ENCODE results near the gene MAPK9. TPM values are rescaled to one million over a fixed set of nuclear protein-coding genes. Genes with fewer than 3 reads are reported as not detected.
A peak's percentile ranks its signal among the peaks of the same experiment; 100 is the strongest.

The MAPK9 gene
- total RNA-seq (30.6 and 32.4 TPM in 2 replicates), polyA plus RNA-seq (37.0 and 45.3 TPM in 2 replicates)

DNA sequence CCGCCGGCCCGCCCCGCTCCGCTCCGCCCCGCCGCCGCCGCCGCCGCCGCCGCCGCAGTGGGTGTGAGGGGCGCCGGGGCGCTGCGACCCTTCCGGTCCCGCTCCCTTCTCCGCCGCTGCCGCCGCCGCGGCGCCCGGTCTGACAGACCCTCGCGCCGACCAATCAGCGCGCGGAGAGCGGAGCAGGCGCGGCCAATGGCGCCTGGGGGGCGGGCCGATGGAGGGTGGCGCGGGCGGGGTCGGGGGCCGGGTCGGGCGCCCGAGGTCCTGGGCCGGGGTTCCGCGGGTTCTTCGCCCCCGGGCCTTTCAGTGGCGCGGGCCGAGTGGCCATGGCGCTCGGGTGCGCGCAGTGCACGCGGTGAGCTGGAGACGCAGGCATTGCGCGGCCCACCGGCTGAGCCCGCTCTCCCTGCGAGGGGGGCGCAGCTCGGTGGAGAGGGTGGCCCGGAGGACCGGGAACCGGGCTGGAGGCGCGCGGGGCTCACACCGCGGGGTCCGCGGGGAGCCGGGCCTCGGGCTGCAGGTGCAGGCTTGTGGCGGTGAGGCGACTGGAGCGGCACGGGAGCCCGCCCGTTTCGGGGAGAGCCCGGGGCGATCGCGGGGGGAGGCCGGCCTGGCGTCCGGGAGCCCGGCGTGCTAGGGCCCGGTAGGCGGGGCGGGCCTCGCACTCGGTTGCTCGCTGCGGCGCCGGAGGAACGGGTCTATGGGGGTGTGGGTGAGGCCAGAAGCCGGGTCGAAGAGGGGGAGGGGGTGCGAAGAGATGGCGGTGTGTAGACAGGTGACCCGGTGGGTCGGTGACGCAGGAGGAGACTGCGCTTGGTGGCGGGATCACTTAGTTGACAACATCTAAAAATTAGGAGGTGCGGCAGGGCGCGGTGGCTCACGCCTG, at the start of gene MAPK9:
Gene MAPK9 (minus strand): TSS at position 141 of the 889 bp plus-strand sequence. CDS start 11,522 bp downstream, outside the sequence.
- TF ChIP-seq CTCF (IDR thresholded peaks at IDR 0.05; ENCODE audit: low read depth, low read length): no peak
- Histone ChIP-seq H3K9me3 (ENCODE audit: low read depth) (no peaks in the 10 kb centered on the region), H3K4me3 (peak within 1 kb of the TSS; percentile 77), H3K36me3 (no peaks in the 10 kb centered on the region), H3K4me1 (ENCODE audit: low read depth) (peaks cover 18% of the 10 kb centered on the region), H3K27me3 (no peaks in the 10 kb centered on the region), H3K27ac (peak within 1 kb of the TSS; percentile 84)
- peak; percentile 82 to 94 for DNase-seq (ENCODE audit: low read depth in 1 of 2, low spot score in 1 of 2)

DNA sequence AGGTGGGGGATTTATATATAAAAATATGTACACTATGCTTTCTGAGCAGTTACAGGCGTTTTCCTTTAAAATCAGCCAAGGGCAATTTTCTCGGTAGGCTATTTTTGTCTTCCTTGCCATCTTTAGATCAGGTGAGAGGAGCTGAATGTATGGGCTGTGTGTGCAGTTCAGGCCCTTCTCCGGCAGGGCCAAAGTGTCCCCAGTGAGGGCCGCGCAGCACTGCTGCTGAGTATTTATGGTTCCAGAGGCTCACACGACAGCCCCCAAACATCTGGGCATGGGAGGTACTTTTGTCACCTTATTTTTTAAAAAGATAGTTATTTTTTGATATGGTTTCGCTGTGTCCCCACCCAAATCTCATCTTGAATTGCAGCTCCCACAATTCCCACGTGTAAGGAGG, 49.7 kb upstream of the MAPK9 start:
- Histone ChIP-seq H3K4me3 (no peak overlapping the region), H3K27me3 (no peaks in the 10 kb centered on the region), H3K4me1 (ENCODE audit: low read depth) (no peaks in the 10 kb centered on the region), H3K27ac (no peak overlapping the region), H3K9me3 (ENCODE audit: low read depth) (no peaks in the 10 kb centered on the region), H3K36me3 (peaks cover 5% of the 10 kb centered on the region)
- TF ChIP-seq CTCF (IDR thresholded peaks at IDR 0.05; ENCODE audit: low read depth, low read length): no peak
- no peak for DNase-seq (ENCODE audit: low read depth in 1 of 2, low spot score in 1 of 2)

GRCh38 chr5:180340856-180341255, 49.0 kb upstream of the MAPK9 start:
- Histone ChIP-seq H3K9me3 (ENCODE audit: low read depth) (no peaks in the 10 kb centered on the region), H3K36me3 (peaks cover 12% of the 10 kb centered on the region), H3K4me3 (no peak overlapping the region), H3K4me1 (ENCODE audit: low read depth) (no peaks in the 10 kb centered on the region), H3K27ac (no peak overlapping the region), H3K27me3 (no peaks in the 10 kb centered on the region)
- no peak for DNase-seq (ENCODE audit: low read depth in 1 of 2, low spot score in 1 of 2)
- TF ChIP-seq CTCF (IDR thresholded peaks at IDR 0.05; ENCODE audit: low read depth, low read length): no peak

GRCh38 chr5:180339583-180340183, 47.8 kb upstream of the MAPK9 start:
- peaks cover 23% of the 10 kb centered on the region for H3K36me3 ChIP-seq
- no peaks in the 10 kb centered on the region for H3K9me3 ChIP-seq (ENCODE audit: low read depth)
- DNase-seq (ENCODE audit: low read depth in 1 of 2, low spot score in 1 of 2): no peak
- H3K27ac ChIP-seq: no peak overlapping the region
- no peaks in the 10 kb centered on the region for H3K27me3 ChIP-seq
- TF ChIP-seq CTCF (IDR thresholded peaks at IDR 0.05; ENCODE audit: low read depth, low read length): no peak
- H3K4me1 ChIP-seq (ENCODE audit: low read depth): no peaks in the 10 kb centered on the region
- H3K4me3 ChIP-seq: no peak overlapping the region

DNA sequence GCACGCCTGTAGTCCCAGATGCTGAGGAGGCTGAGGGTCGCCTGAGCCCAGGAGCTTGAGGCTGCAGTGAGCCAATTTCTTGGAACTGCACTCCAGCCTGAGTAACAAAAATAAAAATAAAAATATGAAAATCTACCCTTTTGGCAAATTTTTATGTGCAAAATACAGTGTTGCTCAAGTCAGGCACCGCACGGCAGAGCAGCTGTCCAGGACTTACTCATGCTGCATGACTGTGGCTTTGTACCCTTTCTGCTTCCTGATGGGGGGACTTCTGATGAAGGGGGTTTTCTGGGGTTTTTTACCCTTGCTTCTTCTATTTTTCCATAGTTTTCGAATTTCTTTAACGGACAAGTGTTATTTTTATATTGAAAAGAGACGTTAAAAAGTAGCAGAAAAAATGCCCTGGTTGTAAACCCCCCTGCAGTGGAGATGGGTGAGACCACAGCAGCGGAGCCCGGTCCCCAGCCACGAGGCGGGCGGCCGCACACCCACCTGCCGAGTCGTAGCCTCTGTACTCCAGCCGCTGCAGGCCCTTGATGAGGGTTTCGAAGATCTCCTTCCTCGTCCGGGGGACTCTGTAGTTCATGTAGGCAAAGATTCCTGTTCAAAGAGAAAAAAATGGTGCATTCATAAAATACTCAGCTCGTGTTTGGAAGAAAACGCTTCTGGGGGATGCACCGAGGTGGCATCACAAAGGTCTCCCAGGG, 46.3 kb upstream of the MAPK9 start:
- Histone ChIP-seq H3K36me3 (peaks cover 28% of the 10 kb centered on the region), H3K27me3 (no peaks in the 10 kb centered on the region), H3K27ac (no peak overlapping the region), H3K9me3 (ENCODE audit: low read depth) (no peaks in the 10 kb centered on the region), H3K4me3 (no peak overlapping the region), H3K4me1 (ENCODE audit: low read depth) (no peaks in the 10 kb centered on the region)
- TF ChIP-seq CTCF (IDR thresholded peaks at IDR 0.05; ENCODE audit: low read depth, low read length): no peak
- DNase-seq (ENCODE audit: low read depth in 1 of 2, low spot score in 1 of 2): no peak
